ENCODE results near the gene FETUB.

FETUB gene

DNA sequence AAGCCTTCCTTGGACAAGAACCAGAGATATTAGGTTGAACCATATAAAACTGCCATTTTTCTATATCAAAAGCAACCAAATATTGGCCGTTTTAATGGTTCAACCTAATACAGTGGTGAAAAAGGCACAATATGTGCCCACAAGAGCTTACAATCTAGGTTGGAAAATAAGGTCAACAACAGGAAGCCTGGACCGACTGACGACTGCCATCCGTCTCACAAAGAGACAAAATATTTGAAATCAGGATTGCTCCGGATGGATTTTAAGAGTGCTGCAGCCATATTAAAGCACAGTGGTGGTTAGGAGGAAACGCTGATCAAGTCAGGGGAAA, 26.0 kb upstream of the FETUB start:
- TF ChIP-seq, protein P1, sequence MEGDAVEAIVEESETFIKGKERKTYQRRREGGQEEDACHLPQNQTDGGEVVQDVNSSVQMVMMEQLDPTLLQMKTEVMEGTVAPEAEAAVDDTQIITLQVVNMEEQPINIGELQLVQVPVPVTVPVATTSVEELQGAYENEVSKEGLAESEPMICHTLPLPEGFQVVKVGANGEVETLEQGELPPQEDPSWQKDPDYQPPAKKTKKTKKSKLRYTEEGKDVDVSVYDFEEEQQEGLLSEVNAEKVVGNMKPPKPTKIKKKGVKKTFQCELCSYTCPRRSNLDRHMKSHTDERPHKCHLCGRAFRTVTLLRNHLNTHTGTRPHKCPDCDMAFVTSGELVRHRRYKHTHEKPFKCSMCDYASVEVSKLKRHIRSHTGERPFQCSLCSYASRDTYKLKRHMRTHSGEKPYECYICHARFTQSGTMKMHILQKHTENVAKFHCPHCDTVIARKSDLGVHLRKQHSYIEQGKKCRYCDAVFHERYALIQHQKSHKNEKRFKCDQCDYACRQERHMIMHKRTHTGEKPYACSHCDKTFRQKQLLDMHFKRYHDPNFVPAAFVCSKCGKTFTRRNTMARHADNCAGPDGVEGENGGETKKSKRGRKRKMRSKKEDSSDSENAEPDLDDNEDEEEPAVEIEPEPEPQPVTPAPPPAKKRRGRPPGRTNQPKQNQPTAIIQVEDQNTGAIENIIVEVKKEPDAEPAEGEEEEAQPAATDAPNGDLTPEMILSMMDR (conservative IDR thresholded peaks at IDR 0.05), result no peak
- no peak for TF ChIP-seq ZFX (IDR thresholded peaks at IDR 0.05)
- H3K27ac ChIP-seq, result no peak overlapping the region

DNA sequence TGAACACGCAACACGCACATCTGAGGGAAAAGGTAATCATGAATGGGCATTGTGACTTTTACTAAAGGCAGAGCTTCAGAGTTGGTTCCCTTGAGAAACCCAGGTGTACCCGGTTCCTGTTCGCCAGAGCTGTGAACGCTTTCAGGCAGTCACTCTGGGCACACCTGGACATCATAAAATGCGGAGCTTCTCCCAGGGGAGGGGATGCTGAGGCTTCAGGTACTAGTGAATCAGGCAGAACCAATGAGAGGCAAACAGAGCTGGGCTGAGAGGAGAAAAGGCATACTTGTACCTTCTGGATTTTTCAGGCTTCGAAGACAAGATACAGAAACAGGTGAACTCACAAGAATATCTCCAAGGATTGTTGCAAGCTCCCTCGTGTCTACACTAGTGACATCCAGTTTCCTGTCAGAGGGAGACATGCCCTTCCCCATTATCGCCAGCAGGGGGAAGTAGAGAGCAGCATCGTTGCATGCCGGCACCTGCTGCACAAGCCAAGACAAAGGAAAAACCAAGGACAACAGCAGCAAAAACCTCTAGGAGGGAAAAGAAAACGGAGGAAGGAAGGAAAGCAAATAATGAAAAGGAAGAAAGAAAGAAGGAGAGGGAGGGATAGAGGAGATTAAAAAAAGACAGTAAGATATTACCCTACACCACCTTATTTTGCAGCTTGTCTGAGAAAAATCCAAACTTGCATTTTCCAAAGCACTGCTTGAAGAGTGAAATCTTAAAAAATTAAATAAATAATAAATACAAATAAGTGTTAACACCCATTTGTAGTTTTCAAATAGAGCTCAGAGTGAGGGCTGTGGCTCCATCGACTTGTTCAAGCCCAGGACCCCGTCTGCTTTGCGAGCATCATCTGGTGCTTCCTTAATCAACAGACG, 25.4 kb upstream of the FETUB start:
- H3K27ac ChIP-seq, result no peak overlapping the region

DNA sequence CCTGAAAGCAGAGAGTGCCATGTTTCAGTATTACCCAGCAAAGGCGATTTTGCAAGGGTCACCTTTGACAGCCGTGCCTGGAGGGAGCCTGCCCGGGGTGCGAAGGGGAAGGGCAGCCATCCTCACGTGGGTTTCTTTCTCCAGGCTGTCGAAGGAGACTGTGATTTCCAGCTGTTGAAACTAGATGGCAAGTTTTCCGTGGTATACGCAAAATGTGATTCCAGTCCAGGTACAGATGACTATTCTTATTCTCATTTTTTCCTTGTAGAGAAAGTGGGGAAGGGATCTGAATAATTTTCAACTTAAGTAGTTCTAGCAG, 23.9 kb upstream of the FETUB start:
- no peak for TF ChIP-seq ZFX (IDR thresholded peaks at IDR 0.05)
- TF ChIP-seq, protein P1 (conservative IDR thresholded peaks at IDR 0.05), result no peak
- peak overlapping the region; percentile 31; the same call in 1 of the 2 replicates for H3K27ac ChIP-seq

More for the DNA sequence above, 25.4 kb upstream of the FETUB start:
- TF ChIP-seq, protein P1 (conservative IDR thresholded peaks at IDR 0.05), result peak; percentile 100
- TF ChIP-seq ZFX (IDR thresholded peaks at IDR 0.05), result no peak

DNA sequence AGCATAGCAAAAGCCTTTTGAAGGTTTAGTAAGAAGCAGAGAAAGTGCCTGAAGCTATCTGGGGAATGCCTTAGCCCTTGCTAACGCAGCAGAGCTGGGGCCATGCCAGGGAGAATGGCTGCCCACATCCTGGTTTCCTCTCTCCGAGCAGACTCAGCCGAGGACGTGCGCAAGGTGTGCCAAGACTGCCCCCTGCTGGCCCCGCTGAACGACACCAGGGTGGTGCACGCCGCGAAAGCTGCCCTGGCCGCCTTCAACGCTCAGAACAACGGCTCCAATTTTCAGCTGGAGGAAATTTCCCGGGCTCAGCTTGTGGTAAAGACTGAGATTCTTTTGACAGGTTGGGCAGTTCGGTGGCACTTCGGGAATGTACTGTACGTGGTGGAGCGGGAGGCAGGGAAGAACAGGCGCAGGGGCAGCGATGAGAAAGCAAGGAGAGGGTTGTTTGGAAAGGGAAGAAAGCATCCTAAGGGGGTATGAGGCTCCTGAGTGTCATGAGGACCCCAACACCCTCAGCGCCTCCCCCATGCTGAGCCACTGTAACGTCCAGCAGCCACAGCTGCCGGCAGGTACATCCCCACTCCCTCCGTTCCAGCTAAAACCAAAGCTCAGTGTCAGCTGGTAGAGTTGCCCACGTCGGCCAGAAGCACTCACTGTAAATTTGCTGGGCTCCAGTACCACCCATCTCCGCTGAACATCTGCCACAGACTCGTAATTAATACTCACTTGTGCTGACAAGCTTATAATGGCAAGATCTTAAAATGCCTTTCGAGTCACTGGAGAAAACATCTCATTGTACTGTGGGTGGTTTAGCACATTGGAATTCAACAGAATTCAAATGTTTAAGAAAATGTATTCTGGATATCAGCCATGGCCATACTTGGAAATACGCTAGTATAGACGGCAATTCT, 22.9 kb upstream of the FETUB start:
- peak overlapping the region; percentile 31 for H3K27ac ChIP-seq
- TF ChIP-seq, protein P1 (conservative IDR thresholded peaks at IDR 0.05), result peak; percentile 99
- TF ChIP-seq ZFX (IDR thresholded peaks at IDR 0.05), result no peak

DNA sequence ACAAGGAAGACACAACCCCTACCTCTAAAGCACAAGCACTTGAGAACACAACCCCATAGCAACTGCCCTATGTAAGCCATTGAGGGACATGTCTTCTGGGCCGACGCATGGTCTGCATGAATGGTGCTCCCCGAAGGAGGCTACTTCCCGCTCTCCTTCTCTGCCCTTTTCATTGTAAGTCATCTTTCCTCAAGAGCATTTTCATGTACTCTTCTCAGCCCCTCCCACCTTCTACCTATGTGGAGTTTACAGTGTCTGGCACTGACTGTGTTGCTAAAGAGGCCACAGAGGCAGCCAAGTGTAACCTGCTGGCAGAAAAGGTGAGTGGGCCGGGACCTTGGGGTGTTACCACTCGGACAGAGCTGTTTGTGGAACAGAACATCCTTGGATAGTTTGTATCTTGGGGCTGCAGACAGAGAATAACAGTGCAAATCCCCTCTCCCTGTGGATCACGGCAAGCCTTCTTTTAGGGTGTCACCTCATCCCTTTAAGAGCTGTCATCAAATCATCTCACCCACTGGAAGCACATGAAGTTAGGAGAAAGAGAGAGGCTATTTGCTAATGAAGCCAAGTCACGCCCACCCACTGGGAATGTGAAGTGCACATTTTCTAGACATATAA, 21.8 kb upstream of the FETUB start:
- H3K27ac ChIP-seq, result no peak overlapping the region
- TF ChIP-seq ZFX (IDR thresholded peaks at IDR 0.05), result no peak
- TF ChIP-seq, protein P1 (conservative IDR thresholded peaks at IDR 0.05), result no peak

DNA sequence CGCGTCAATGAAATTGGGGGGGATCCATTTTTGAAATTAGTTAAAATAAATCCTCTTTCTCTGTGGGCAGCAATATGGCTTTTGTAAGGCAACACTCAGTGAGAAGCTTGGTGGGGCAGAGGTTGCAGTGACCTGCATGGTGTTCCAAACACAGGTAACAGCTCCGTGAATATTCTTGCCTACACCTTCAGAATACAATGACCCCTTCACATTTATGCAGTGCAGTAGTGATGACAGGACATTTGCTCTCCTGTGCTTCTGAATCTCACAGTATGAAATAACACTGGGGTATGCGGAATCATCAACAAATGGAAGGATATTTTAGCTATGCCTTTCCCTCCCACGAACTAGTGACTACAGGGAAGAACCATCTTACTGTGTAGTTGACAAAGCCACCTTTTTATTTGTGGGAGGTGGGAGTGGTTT, 20.4 kb upstream of the FETUB start:
- no peak overlapping the region for H3K27ac ChIP-seq
- TF ChIP-seq ZFX (IDR thresholded peaks at IDR 0.05), result no peak
- TF ChIP-seq, protein P1 (conservative IDR thresholded peaks at IDR 0.05), result no peak

Data from C4-2B (cell line).